GM12865 (cell line): ENCODE data around the gene ZNF621.

Experiments used
- DNase-seq: peaks from one replicate; pipeline ENCODE4 v3.0.0; 2010; ENCODE audit warnings: low read depth
- H3K4me3 ChIP-seq: 2 replicates; pipeline ENCODE4 v1.5.1; 2011; ENCODE audit warnings: mild to moderate bottlenecking, low read depth, low read length, control low read depth
- CTCF ChIP-seq: IDR thresholded peaks from 2 replicates; pipeline ENCODE4 v1.5.1; 2011; ENCODE audit warnings: low read length, control low read depth, low read depth, inconsistent platforms; ENCODE audit not compliant: insufficient read depth; ENCODE audit errors: missing control alignments

The ZNF621 gene

GRCh38 chr3:40524568-40525285 lies at the start of gene ZNF621:
Gene ZNF621 (plus strand): TSS chr3:40524960. CDS start chr3:40525841, 881 bp downstream.
- peak; percentile 93 for DNase-seq
- peak within 1 kb of the TSS; percentile 88 for H3K4me3 ChIP-seq
- TF ChIP-seq CTCF = peak; percentile 1

- no peak for TF ChIP-seq CTCF
- peak; percentile 80 for DNase-seq
Measured at GRCh38 chr3:40476478-40477470, 48.0 kb upstream of the ZNF621 start, which contains the start of gene ZNF619. Gene ZNF619 (plus strand): TSS chr3:40477122. CDS start chr3:40477980, 858 bp downstream.

GRCh38 chr3:40477666-40478065 lies 47.1 kb upstream of the ZNF621 start:
- no peak for DNase-seq
- H3K4me3 ChIP-seq = peak overlapping the region; percentile 81

More at GRCh38 chr3:40476478-40477470, 48.0 kb upstream of the ZNF621 start, which contains the start of gene ZNF619:
- peak within 1 kb of the TSS; percentile 81 for H3K4me3 ChIP-seq

GRCh38 chr3:40487172-40487571 lies 37.6 kb upstream of the ZNF621 start:
- TF ChIP-seq CTCF = no peak
- no peak overlapping the region for H3K4me3 ChIP-seq

More at GRCh38 chr3:40477666-40478065, 47.1 kb upstream of the ZNF621 start:
- no peak for TF ChIP-seq CTCF

GRCh38 chr3:40490916-40491315 lies 33.8 kb upstream of the ZNF621 start:
- no peak overlapping the region for H3K4me3 ChIP-seq
- no peak for DNase-seq
- no peak for TF ChIP-seq CTCF

More at GRCh38 chr3:40487172-40487571, 37.6 kb upstream of the ZNF621 start:
- no peak for DNase-seq

- DNase-seq = no peak
Measured at GRCh38 chr3:40494698-40495097, 30.1 kb upstream of the ZNF621 start.

More at GRCh38 chr3:40494698-40495097, 30.1 kb upstream of the ZNF621 start:
- H3K4me3 ChIP-seq = no peak overlapping the region
- TF ChIP-seq CTCF = no peak
